HG03175 (cell line): ENCODE measurements around the gene PLBD2.
A peak's percentile ranks its signal among the peaks of the same experiment; 100 is the strongest.
"Not testable (repeated sequence)": the region's sequence is repeated elsewhere in the genome, so short reads cannot be mapped to it uniquely, and the experiment has no call there.

ENCODE experiments used
- ATAC-seq: cut with Tn5 transposase; IDR thresholded peaks from one replicate; pipeline ENCODE4 v1.9.1; 2021; ENCODE audit warnings: mild to moderate bottlenecking, moderate library complexity; ENCODE audit not compliant: unreplicated experiment

The PLBD2 gene

DNA sequence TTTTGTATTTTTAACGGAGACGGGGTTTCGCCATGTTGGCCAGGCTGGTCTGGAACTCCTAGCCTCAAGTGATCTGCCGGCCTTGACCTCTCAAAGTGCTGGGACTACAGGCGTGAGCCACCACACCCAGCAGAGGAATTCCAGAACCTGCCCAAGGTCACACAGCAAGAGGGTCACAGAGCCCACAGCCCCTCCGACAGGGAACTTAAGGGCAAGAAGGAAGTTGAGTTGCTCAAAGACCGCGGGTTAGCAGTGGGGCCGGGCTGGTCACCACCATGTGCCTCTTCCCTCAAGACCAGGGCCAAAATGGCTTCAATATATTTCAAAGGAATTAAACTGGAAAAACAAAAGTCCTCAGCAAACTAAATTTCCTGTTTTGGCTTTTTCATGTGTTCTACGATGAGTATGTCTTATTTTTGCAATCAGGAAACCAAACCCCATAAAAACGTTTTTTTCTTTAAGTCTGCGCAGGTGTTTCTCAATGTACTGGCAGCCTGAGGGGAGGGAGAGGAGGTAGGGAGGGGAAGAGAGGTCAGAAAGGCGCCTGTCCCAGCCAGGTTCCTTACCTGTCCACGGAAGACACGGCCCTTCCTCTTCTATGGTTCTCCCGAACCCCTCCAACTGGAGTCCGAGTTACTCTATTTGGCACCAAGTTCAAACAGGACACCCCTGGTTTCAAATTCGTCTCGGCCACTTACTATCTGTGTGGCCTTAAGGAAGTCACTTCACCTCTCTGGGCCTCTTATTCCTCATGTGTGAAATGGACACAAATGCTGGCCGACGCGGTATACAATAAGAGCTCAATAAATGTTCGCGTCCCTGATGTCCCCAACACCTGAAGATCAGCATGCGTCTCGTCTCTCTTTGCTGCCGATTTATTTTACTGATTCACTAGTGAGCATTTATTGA is 24.3 kb upstream of the PLBD2 start:
- ATAC-seq = peak; percentile 12

- ATAC-seq = peak; percentile 94
Measured at GRCh38 chr12:113334786-113335539, 23.4 kb upstream of the PLBD2 start, which contains the start of gene SLC8B1. TSS of gene SLC8B1 (minus strand) at chr12:113335109. CDS start at chr12:113332878, 2,231 bp downstream.

DNA sequence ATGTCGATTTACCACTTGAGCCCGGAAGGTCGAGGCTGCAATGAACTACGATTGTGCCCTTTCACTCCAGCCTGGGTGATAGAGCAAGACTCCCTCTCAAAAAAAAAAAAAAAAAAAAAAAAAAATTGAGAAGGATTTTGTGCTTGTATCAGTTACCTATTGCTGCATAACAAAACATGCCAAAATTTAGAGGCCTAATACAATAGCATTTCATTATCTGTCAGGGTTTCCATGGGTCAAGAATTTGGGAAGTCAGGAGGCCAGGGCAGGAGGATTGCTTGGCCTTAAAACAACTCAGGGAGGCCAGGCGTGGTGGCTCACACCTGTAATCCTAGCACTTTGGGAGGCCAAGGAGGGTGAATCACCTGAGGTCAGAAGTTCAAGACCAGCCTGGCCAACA is 18.8 kb upstream of the PLBD2 start:
- ATAC-seq = no peak

GRCh38 chr12:113340061-113340460 is 18.3 kb upstream of the PLBD2 start:
- ATAC-seq = no peak

GRCh38 chr12:113341535-113341934 is 16.9 kb upstream of the PLBD2 start:
- ATAC-seq = no peak

DNA sequence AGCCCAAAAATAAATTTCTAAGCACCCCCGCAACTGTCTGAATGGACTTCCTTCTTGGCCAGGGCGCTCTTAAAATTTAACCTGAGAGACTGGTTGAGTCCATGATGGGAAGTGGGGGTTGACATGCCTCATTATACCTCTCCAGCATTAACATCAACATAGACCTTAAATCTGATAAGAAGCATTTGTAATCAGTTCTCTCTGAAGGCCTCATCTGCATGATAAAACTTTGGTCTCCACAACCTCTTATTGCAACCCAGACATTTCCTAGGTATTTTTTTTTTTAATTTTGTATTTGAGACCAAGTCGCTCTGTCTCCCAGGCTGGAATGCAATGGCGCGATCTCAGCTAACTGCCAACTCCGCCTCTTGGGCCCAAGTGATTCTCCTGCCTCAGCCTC is 13.1 kb upstream of the PLBD2 start:
- ATAC-seq = no peak

- no peak for ATAC-seq
Measured at GRCh38 chr12:113346353-113346752, 12.0 kb upstream of the PLBD2 start.

DNA sequence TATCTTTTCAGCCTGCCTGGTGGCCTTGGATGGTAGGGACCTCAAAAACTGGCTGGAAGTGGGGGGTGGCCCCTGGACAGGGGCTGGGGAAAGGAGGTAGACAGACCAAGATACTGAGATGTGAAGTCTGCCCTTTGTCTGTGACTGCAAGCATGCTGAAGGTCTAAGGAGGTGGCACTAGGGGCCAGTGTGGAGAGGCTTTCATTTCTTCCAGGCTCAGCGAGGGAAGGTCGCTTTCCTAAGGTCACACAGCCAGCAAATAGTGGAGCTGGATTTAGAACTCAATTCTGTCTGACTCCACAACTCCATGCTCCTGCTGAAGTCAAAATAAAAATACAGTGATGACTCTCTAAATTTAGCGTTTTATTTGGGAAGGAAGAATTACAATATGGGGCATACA is 11.3 kb upstream of the PLBD2 start:
- no peak for ATAC-seq

- ATAC-seq = no peak
Measured at GRCh38 chr12:113347892-113348291, 10.5 kb upstream of the PLBD2 start.

- no peak for ATAC-seq
Measured at GRCh38 chr12:113348849-113349536, 9.4 kb upstream of the PLBD2 start.

DNA sequence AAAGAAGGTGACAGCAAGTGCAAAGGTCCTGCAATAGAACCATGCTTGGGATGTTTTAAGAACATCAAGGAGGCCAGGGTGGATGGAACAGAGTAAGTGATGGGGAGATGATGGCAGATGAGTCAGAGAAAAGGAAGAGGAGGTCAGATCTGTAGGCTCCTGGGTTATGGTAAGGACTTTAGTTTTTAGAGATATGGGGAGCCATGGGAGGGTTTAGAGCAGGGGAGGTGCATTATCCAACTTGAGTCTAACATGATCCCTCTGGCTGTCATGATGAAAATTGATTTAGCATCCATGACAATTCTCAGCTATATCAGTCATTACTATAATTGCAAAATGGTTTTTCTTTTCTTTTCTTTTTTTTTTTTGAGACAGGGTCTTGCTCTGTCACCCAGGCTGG is 7.3 kb upstream of the PLBD2 start:
- no peak for ATAC-seq

DNA sequence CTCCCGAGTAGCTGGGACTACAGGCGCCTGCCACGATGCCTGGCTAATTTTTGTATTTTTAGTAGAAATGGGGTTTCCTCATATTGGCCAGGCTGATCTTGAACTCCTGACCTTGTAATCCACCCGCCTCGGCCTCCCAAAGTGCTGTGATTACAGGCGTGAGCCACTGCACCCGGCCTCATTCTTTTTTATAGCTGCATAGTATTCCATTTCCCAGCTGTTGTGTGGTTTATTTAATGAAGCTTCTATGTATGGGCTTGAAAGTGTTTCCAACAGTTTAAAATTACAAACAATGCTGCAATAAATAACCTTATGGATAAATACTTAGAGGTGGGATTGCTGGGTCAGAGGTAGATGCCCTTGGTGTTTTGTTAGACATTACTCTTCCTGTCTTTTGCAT is 4.2 kb upstream of the PLBD2 start:
- not testable (repeated sequence) for ATAC-seq

DNA sequence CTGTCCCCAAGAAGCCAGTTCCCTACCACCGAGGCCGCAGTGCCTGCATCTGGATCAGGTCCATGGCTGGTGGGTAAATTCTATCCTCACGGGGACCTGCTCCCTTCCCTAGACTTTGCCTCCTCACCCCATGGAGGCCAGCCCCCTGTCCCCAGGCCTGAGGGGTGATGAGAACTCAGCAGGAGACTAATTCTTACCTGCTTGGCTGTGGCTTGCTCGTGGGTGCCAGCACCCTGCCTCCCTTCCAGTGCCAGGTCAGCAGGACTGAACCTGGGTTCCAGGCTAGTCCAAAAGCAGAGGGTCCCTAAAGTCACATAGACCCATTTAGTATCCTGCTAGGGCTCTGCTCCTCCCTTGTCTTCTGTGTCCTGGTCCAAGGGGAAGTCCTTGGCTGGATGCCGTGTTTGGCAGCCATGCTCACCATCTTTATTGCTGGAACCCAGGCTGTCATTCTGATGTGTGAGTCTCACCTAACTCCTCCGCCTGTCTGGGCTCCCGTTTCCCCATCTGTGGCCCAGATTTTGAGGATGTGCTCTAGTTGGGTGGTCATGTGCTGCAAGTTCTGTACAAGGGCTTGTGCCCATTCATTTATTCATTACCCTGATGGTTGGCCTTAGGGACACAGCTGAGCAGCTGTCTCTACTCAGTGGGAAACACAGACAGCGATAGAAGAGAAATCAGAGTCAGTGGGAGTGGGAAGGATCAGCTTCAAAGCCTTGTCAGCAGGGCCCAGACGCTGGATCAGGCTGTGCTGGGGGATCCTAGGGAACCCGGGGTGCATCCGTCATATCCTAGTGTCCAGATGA is 949 bp downstream of the PLBD2 start:
- no peak for ATAC-seq

DNA sequence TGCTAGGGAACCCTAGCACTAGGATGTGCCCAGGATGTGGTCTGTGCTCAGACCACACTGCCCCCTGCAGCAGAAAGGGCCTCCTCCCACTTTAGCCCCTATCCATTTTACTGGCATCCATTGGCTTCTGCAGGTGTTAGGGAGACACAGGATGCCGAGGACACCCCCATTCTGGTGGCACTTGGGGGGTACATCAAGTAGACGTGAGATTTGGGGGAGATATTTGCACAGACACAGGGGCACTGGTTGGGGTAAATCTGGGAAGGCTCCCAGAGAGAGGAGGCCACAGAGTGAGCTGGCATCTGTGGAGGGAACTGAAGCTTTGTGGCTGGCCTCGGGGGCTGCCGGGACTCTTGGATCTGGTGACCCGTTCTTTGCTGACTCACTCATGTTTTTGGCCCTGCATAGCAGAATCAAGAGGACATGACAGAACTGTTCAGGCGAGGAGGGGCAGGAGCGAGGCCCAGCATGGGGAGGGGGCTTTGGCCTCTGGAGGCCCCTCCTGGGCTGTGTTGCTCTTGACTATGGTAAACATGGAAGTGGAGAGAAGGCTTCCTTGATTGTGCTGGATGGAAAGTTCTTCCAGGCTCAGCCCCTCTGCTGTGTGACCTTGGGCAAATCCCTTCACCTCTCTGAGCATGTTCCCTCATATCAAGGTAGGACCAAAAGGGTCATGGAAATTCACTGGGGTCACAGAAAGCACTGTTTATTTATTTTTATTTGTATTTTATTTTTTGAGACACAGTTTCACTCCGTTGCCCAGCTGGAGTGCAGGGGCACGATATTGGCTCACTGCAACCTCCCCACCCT is 1.8 kb downstream of the PLBD2 start:
- ATAC-seq = no peak

- ATAC-seq = no peak
Measured at GRCh38 chr12:113361574-113362370, 3.4 kb downstream of the PLBD2 start.

DNA sequence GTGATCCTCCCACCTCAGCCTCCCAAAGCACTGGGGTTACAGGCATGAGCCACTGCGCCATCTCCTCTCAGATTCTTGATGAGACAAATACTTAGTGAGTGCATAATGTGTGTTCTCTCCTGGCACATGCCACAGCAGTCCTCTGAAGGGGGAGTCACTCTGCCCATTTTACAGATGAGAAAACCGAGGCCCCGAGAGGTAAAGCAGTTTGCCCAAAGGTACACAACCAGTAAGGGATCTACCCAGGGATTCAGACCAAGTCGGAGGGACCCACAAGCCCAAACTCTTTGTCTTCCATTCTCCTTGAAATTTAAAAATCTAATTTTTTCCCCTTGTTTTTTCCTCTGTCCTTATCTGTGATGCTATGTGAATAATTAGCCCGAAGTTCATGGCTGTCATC is 6.3 kb downstream of the PLBD2 start:
- no peak for ATAC-seq

GRCh38 chr12:113365639-113366395 is 7.4 kb downstream of the PLBD2 start:
- no peak for ATAC-seq

DNA sequence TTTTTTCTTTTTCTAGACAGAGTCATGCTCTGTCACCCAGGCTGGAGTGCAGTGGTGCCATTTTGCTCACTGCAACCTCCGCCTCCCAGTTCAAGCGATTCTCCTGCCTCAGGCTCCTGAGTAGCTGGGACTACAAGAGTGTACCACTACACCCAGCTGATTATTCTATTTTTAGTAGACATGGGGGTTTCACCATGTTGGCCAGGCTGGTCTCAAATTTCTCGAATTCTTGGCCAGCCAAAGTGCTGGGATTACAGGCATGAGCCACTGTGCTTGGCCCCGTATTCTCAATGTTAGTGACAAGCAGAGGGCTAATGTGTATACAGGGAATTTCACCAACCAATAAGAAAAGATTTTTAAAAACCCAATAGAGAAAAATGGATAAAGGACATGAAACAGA is 8.4 kb downstream of the PLBD2 start:
- ATAC-seq = no peak
